ENCODE measurements around the gene NME7.
"Not testable (repeated sequence)": the region's sequence is repeated elsewhere in the genome, so short reads cannot be mapped to it uniquely, and the experiment has no call there.

Gene NME7

GRCh38 chr1:169149555-169150286, 217.9 kb downstream of the NME7 start:
- no peak for DNase-seq

DNA sequence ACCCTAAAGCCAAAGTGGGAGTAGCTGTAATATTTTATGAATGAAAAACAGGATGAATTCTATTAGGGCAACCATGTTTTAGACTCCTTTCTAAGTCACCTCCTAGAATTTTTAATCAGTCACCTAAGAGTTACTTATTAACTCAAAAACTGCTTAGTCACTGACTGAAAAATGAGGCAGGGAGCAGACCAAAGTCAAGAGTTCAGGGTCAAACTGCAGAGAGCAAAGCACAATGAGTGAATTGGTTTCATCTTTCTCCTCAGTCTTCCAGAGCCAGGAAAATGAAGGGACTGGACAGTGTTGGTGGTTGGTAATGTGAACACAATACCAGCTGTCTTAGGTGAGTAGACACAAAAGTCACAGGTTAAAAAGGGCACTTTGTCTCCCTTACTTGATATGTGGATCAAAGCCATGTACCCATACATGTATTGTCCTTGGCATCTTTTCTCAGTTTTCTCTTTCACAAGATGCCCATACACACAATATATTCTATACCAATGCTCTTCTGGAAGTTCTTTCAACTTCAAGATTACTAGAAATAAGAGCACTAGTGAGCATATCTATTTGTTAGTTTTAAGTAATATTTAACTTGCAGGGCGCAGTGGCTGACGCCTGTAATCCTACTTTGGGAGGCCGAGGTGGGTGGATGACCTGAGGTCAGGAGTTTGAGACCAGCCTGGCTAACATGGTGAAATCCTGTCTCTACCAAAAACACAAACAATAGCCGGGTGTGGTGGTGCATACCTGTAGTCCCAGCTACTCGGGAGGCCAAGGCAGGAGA, 218.9 kb downstream of the NME7 start:
- DNase-seq = no peak

GRCh38 chr1:169146576-169147214, 220.9 kb downstream of the NME7 start:
- DNase-seq = no peak

GRCh38 chr1:169144941-169145626, 222.5 kb downstream of the NME7 start:
- DNase-seq = no peak

DNA sequence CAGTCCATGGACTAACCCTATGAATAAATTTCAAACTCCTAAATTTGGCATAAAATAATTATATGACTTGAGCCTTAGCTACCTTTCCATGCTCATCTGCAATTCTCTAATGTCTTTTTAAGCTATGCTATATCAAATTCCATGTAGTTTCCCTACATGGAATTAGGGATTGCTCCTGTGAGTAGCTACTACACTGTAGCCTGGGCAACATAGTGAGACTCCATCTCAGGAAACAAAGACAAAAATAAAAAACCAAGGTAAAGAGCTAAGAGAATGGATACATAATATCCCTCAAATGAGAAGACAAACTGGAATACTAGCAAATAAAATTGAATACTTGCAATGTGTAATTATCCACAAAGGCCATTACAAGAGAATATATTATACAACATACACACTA, 223.6 kb downstream of the NME7 start:
- DNase-seq = no peak

DNA sequence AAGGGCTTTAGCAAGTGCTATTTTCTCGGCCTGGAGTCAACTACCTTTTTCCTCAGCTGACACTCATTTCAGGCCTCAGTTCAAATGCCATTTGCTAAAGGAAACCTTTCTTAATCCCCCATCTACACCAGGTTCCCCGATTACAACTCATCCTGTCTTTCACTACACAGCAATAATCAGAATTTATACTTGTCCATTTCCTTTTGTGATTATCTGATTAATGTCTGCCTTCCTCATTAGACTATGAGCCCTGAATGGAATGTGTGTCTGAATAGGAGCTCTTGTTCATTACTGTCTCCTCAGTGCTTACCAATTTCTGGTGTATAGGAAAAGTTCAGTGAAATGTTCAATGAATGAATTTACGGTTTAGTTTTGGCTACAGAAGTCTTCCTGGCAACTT, 224.3 kb downstream of the NME7 start:
- DNase-seq = no peak

- DNase-seq = no peak
Measured at GRCh38 chr1:169142129-169142528, 225.5 kb downstream of the NME7 start.

DNA sequence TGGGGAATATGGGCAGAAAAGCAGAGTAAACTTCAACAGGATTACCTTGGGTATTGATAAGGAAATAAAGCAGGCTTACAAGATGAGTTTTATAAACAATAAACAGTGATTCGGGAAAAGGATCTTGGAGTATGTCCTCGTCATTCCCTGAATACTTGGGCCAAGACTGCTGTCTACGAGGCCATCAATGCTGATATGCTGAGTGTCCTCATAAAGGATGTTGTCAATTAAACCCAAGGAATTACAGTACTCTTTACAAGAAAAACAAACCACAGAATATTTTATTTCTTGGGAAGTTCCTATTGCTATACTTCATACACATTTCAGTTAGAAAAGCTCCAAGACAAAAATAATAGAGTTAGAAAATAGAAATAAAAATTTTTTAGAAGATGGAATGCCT, 226.2 kb downstream of the NME7 start:
- DNase-seq = no peak

- no peak for DNase-seq
Measured at GRCh38 chr1:169138866-169139670, 228.5 kb downstream of the NME7 start.

- no peak for DNase-seq
Measured at GRCh38 chr1:169137357-169137756, 230.2 kb downstream of the NME7 start.

- no peak for DNase-seq
Measured at GRCh38 chr1:169133801-169134502, 233.6 kb downstream of the NME7 start.

DNA sequence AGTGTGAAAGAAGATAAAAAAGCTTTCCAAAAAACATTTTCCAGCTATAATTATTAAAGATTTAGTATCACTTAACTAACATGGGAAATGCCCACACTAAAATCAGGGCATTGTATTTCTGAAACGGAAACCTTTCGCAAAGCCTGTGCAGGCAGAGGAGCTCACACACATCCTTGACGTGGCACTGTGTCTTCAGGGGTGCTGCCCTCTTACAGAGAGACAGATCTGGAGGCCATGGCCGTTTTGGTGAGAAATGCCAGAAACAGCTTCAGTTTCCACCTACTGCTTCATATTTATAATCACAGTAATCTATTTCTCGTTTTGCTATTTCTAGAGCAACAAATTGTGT, 234.4 kb downstream of the NME7 start:
- no peak for DNase-seq

- DNase-seq = no peak
Measured at GRCh38 chr1:169132512-169133227, 234.9 kb downstream of the NME7 start.

GRCh38 chr1:169130683-169131082, 236.9 kb downstream of the NME7 start:
- DNase-seq = no peak

DNA sequence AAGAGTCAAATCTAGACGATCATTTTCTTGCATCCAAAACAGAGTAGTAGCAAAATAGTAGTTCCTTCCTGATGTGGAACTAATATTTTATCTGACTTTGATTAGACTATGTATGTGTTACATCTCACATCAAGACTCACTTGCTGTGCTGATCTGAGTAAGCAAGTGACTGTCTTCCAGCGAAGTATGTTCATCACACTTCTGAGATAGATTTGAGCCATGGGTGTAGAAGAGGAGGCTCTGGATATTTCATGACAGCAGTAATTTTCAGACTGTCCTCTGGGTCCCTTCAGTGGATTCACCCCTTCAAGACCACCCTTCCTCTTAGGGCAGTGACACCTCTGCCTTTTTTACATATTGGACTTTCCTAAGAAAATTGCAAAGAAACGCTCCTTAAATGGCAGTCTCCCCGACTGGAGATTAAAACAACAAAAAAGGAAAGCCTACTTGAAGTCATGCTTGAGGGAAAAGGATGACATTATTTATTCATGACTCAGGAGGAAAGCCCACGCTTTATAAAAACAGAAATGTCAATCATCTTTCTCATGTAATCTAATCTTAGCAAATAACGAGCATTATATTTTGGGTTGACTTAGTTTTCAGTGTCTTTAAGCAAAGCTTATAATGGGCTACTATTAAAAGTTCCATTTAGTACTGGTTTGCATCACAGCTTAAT, 238.3 kb downstream of the NME7 start:
- no peak for DNase-seq

DNA sequence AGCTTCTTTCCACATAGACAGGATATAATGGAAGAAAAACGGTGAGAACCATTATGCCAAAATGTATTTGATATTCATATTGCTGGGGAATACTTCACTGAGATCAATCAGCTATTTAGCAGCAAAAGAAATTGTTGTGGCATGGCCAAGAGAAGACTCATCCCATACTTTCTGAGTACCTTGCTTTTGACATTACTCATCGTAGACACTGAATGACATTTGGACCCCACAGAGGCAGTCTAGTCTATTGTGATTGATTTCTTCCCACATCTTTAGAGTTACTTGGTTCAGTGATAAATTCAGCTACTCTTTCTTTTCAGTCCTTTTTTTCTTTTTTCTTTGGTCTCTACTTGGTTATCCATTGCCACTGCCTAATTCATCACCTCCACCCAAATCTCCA, 239.0 kb downstream of the NME7 start:
- no peak for DNase-seq

GRCh38 chr1:169127305-169127704, 240.3 kb downstream of the NME7 start:
- DNase-seq = no peak

GRCh38 chr1:169126335-169126734, 241.3 kb downstream of the NME7 start:
- no peak for DNase-seq

DNA sequence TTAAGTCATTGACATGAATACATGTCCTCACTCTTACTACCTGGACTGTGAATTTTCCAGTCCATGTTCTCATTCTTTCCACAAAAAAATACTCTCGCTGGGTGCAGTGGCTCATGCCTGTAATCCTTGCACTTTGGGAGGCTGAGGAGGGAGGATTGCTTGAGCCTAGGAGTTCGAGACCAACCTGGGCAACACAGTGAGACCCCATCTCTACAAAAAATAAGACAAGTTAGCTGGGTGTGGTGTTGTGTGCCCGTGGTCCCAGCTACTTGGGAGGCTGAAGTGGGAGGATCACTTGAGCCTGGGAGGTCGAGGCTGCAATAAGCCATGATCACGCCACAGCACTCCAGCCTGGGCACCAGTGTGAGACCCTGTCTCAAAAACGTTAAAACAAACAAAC, 242.0 kb downstream of the NME7 start:
- not testable (repeated sequence) for DNase-seq

DNA sequence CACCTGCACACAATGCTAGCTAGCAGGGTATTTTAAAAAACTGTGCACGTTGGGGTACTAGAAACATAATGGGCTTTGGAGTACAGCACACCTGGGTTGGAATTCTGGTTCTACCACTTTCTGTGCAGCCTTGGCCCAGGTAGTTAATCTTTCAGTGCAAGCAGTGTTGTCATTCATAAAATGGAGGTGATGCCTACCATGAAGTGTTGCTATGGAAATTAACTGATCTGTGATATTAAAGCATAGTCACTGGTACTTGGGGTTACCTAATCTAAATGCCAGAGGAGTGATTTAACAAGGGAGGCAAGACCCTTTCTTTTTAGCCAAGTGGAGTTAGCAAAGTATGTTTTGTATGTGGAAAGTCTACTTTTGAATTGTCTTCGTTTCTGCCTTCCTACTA, 243.1 kb downstream of the NME7 start:
- DNase-seq = no peak

- no peak for DNase-seq
Measured at GRCh38 chr1:169122976-169123375, 244.6 kb downstream of the NME7 start.

All from activated naive CD4-positive, alpha-beta T cell (primary cell).